Hepatic stellate cell (primary cell): Measurements from ENCODE around the gene POGK.
A peak's percentile ranks its signal among the peaks of the same experiment; 100 is the strongest.

ENCODE experiments used
- DNase-seq: peaks from one replicate; pipeline ENCODE4 v3.0.0; 2011; ENCODE audit warnings: low spot score

The POGK gene

GRCh38 chr1:166902279-166902678 lies 63.0 kb downstream of the POGK start:
- no peak for DNase-seq

GRCh38 chr1:166903232-166903631 lies 64.0 kb downstream of the POGK start:
- no peak for DNase-seq

DNA sequence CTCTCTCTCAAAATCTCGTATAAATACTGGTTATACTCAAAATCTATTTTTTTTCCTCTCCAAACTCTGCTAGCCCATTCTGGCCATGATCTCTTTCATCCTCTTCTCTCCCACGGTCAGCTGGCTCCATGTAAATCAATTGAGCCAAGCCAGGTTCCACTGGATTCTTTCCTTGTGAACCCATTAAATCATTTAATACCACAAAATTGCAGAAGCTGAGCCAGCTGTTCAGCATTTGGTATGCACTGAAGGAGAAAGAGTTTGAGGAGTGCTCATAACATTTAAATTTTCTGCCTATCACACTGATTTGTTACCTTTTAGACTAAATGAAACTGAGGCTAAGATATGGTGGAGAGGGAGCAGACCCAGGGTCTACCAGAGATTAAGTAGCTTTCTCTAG lies 65.9 kb downstream of the POGK start:
- no peak for DNase-seq

- peak; percentile 40 for DNase-seq
These were observed 66.6 kb downstream of the POGK start for GRCh38 chr1:166905900-166906299.
